Endothelial cell of umbilical vein (primary cell): Measurements from ENCODE around the gene KIAA2012. TPM values are rescaled to one million over a fixed set of nuclear protein-coding genes. Genes with fewer than 3 reads are reported as not detected.

ENCODE experiments used
- BruUV-seq: library from RNA; stranded (reverse); fragments of 400-500 nt; replicated peaks from 2 replicates; lab custom pipeline; 2021; lab: Mats Ljungman, UMichigan
- CTCF ChIA-PET: fragments of 300-600, 350-600 bp; sonication (Branson Sonifier 250); formaldehyde crosslinking; loops from one replicate; lab custom pipeline; 2021; ENCODE audit warnings: antibody characterized with exemption, inconsistent platforms; lab: Charles Lee
- POLR2A ChIA-PET: fragments of 300-600, 350-600 bp; sonication (Branson Sonifier 250); formaldehyde crosslinking; loops from one replicate; lab custom pipeline; 2021; ENCODE audit warnings: antibody characterized with exemption, inconsistent platforms; lab: Charles Lee
- DNase-seq: peaks from one replicate; pipeline ENCODE4 v3.0.0-alpha.2; 2011; ENCODE audit warnings: low read depth, low spot score
- FAIRE-seq: peaks from 2 replicates; lab custom pipeline; 2011; peaks lifted over from hg19 to GRCh38; lab: Jason Lieb, UNC
- H2AFZ ChIP-seq: 2 replicates; pipeline ENCODE4 v1.6.0; 2012; ENCODE audit warnings: low read depth, low read length, control low read depth, inconsistent platforms
- H3K27ac ChIP-seq: 2 replicates; pipeline ENCODE4 v1.5.1; 2011; ENCODE audit warnings: low read depth, mild to moderate bottlenecking, control low read depth, low read length, moderate library complexity; ENCODE audit not compliant: insufficient read depth
- H3K27me3 ChIP-seq, 2 experiments: 2 replicates each; pipeline versions ENCODE4 v1.6.0 to v1.6.1; 2011; ENCODE audit warnings: low read length in 2 of 2, mixed read lengths in 1 of 2; ENCODE audit not compliant: control insufficient read depth in 2 of 2, insufficient read depth in 2 of 2
- H3K36me3 ChIP-seq, 2 experiments: 2 replicates in 1 of 2; 3 replicates in 1 of 2; pipeline ENCODE4 v1.5.1; 2011; ENCODE audit warnings: low read length in 2 of 2, mild to moderate bottlenecking in 1 of 2, moderate library complexity in 1 of 2; ENCODE audit not compliant: control insufficient read depth in 2 of 2, insufficient read depth in 2 of 2; ENCODE audit errors: extremely low read depth in 1 of 2
- H3K4me1 ChIP-seq: 3 replicates; pipeline ENCODE4 v1.5.1; 2011; ENCODE audit warnings: mild to moderate bottlenecking, low read length; ENCODE audit not compliant: control insufficient read depth, insufficient read depth; ENCODE audit errors: extremely low read depth
- H3K4me2 ChIP-seq: 2 replicates; pipeline ENCODE4 v1.6.1; 2011; ENCODE audit warnings: low read length, control low read depth, mixed read lengths; ENCODE audit not compliant: insufficient read depth
- H3K4me3 ChIP-seq, 3 experiments: fragments of 200-600 bp in 1 of 3; sonication (generic), shearing (Covaris generic) in 1 of 3; replicated peaks in 1 of 3; 2 replicates each; pipeline ENCODE4 v1.5.1; 2011 to 2016; ENCODE audit warnings: control low read depth in 3 of 3, low read length in 3 of 3, mild to moderate bottlenecking in 2 of 3, inconsistent platforms in 1 of 3, low read depth in 1 of 3, moderate library complexity in 1 of 3; ENCODE audit not compliant: insufficient read depth in 1 of 3
- H3K79me2 ChIP-seq: 2 replicates; pipeline ENCODE4 v1.6.0; 2012; ENCODE audit warnings: low read length, inconsistent platforms; ENCODE audit not compliant: control insufficient read depth, insufficient read depth
- H3K9ac ChIP-seq: replicated peaks from 2 replicates; pipeline ENCODE3; 2011; ENCODE audit warnings: low read length, control low read depth; ENCODE audit not compliant: insufficient read depth; ENCODE audit errors: extremely low read depth
- H3K9me1 ChIP-seq: replicated peaks from 3 replicates; pipeline ENCODE4 v1.6.0; 2011; ENCODE audit warnings: mild to moderate bottlenecking, low read length; ENCODE audit not compliant: control insufficient read depth, insufficient read depth; ENCODE audit errors: extremely low read depth
- H3K9me3 ChIP-seq: replicated peaks from 2 replicates; pipeline ENCODE4 v1.5.1; 2012; ENCODE audit warnings: low read length, inconsistent platforms; ENCODE audit not compliant: control insufficient read depth, insufficient read depth
- H4K20me1 ChIP-seq: replicated peaks from 2 replicates; pipeline ENCODE3; 2011; ENCODE audit warnings: mild to moderate bottlenecking, low read length; ENCODE audit not compliant: control insufficient read depth, insufficient read depth; ENCODE audit errors: extremely low read depth
- EZH2 ChIP-seq: IDR thresholded peaks from 2 replicates; pipeline ENCODE4 v1.6.1; 2012; ENCODE audit warnings: borderline replicate concordance, low read depth, mild to moderate bottlenecking, moderate library complexity, low read length, inconsistent platforms; ENCODE audit not compliant: severe bottlenecking
- FOS ChIP-seq: IDR thresholded peaks from 2 replicates; pipeline ENCODE4 v1.6.1; 2011; ENCODE audit warnings: mild to moderate bottlenecking, low read length, moderate library complexity, borderline replicate concordance; ENCODE audit not compliant: insufficient read depth
- JUN ChIP-seq: IDR thresholded peaks from 2 replicates; pipeline ENCODE4 v1.6.1; 2011; ENCODE audit warnings: borderline replicate concordance, low read depth; ENCODE audit not compliant: insufficient read length, insufficient read depth
- dilution Hi-C: fragments of 300-500 bp; cut with MboI; formaldehyde crosslinking; loops from one replicate; pipeline ENCODE4 v1.15.0; 2019; ENCODE audit warnings: low sequenced_read_pairs; ENCODE audit not compliant: extremely low pct_ligation_motif_present
- intact Hi-C: fragments of 100-400 bp; cut with micrococcal nuclease; formaldehyde crosslinking; loops from one replicate; pipeline ENCODE4 v1.10.0; 2022
- polyA plus RNA-seq, 4 experiments: library from polyadenylated mRNA; depleted of rRNA in 3 of 4; stranded (reverse) in 3 of 4; unstranded in 1 of 4; fragments of >200 nt; gene quantifications; 2 replicates each; pipeline versions ENCODE4 v1.2.1 to v1.2.3, GENCODE V29; 2011 to 2012; ENCODE audit warnings: missing spikeins in 1 of 4
- total RNA-seq: library from RNA; stranded (reverse); gene quantifications from 2 replicates; pipeline ENCODE4 v1.2.3, GENCODE V29; 2021
- TF ChIP-seq, protein P1 (sequence below), 2 donors: IDR thresholded peaks; 1 replicate in 1 of 2; 2 replicates in 1 of 2; pipeline ENCODE4 v1.5.1; 2011; ENCODE audit warnings: low read length in 2 of 2, mild to moderate bottlenecking in 2 of 2, moderate library complexity in 2 of 2, control low read depth in 1 of 2, inconsistent platforms in 1 of 2, low read depth in 1 of 2; ENCODE audit not compliant: insufficient read depth in 1 of 2; ENCODE audit errors: extremely low read depth in 1 of 2
- TF ChIP-seq, protein P2 (sequence below): IDR thresholded peaks from 2 replicates; pipeline ENCODE4 v1.6.1; 2011; ENCODE audit not compliant: insufficient read depth, insufficient read length

The KIAA2012 gene
- total and polyA plus RNA-seq, 2 donors (not counting 3 experiments of a cell fraction or from before 2014, with no cell fraction given): not detected

DNA sequence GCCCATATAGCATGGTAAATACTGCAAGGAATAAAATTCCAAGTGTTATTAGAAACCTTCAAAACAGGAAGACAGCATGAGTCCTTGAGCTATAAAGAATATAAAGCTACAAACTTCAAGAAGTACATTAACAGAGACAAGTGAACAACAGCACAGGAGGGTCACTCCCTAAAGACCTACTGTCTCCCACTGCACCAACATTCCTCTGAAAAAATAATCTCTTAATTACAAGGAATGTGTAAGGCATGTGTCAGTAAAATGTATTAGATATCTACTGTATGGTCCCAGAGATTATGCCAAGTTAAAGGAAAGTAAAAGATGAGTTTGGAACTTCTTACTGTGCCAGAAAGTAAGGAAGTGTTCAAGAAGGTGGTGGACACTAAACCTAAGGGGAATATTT lies 135.5 kb downstream of the KIAA2012 start:
- Histone ChIP-seq H3K27ac (no peak overlapping the region), H3K27me3 (no peaks in the 10 kb centered on the region), H3K9me1 (no peaks in the 10 kb centered on the region), H2AFZ (no peak overlapping the region), H3K9ac (no peak overlapping the region), H3K9me3 (no peaks in the 10 kb centered on the region), H3K4me3 (no peak overlapping the region), H3K36me3 (peaks cover 2 to 3% of the 10 kb centered on the region in 2 experiments), H3K79me2 (peaks cover 2% of the 10 kb centered on the region), H4K20me1 (no peaks in the 10 kb centered on the region), H3K4me1 (no peaks in the 10 kb centered on the region), H3K4me2 (no peak overlapping the region)
- DNase-seq (no peak), FAIRE-seq (no peak)
- intact Hi-C loops: no loop called here
- CTCF ChIA-PET: no interaction called here
- TF ChIP-seq, protein P1, sequence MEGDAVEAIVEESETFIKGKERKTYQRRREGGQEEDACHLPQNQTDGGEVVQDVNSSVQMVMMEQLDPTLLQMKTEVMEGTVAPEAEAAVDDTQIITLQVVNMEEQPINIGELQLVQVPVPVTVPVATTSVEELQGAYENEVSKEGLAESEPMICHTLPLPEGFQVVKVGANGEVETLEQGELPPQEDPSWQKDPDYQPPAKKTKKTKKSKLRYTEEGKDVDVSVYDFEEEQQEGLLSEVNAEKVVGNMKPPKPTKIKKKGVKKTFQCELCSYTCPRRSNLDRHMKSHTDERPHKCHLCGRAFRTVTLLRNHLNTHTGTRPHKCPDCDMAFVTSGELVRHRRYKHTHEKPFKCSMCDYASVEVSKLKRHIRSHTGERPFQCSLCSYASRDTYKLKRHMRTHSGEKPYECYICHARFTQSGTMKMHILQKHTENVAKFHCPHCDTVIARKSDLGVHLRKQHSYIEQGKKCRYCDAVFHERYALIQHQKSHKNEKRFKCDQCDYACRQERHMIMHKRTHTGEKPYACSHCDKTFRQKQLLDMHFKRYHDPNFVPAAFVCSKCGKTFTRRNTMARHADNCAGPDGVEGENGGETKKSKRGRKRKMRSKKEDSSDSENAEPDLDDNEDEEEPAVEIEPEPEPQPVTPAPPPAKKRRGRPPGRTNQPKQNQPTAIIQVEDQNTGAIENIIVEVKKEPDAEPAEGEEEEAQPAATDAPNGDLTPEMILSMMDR (IDR thresholded peaks at IDR 0.05; ENCODE audit: extremely low read depth in 1 of 2, insufficient read depth in 1 of 2, low read depth in 1 of 2, low read length in 2 of 2): no peak
- no peak for TF ChIP-seq FOS
- TF ChIP-seq EZH2: no peak
- TF ChIP-seq JUN: no peak
- TF ChIP-seq, protein P2, sequence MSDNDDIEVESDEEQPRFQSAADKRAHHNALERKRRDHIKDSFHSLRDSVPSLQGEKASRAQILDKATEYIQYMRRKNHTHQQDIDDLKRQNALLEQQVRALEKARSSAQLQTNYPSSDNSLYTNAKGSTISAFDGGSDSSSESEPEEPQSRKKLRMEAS: no peak
- POLR2A ChIA-PET: no interaction called here
- dilution Hi-C loops: no loop called here
- no TSS peak for BruUV-seq

DNA sequence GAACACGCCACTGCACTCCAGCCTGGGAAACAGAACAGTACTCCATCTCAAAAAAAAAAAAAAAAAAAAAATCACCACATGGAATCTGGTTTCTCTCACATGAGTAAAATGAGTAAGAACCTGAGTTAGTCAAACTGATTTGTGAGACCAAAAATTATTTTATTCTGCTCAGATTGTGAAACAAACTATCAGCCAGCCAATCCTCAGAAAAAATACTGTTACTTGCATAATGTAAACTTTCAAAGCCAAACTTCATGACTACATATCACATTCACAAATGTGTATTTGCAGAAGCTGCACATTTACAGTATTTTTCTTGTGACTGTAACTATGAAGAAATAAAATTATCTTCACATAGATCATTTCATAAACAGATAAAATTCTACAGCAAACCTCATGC lies 142.1 kb downstream of the KIAA2012 start:
- Histone ChIP-seq H3K79me2 (peaks cover 9% of the 10 kb centered on the region), H3K27me3 (no peaks in the 10 kb centered on the region), H3K9ac (no peak overlapping the region), H3K4me1 (no peaks in the 10 kb centered on the region), H3K36me3 (peaks cover 0 to 3% of the 10 kb centered on the region in 2 experiments), H3K9me3 (no peaks in the 10 kb centered on the region), H2AFZ (no peak overlapping the region), H3K4me2 (no peak overlapping the region), H4K20me1 (no peaks in the 10 kb centered on the region), H3K4me3 (no peak overlapping the region), H3K9me1 (no peaks in the 10 kb centered on the region), H3K27ac (no peak overlapping the region)
- DNase-seq (no peak), FAIRE-seq (no peak)
- TF ChIP-seq, protein P1 (IDR thresholded peaks at IDR 0.05; ENCODE audit: extremely low read depth in 1 of 2, insufficient read depth in 1 of 2, low read depth in 1 of 2, low read length in 2 of 2): no peak
- CTCF ChIA-PET: no interaction called here
- dilution Hi-C loops (no loop called here), intact Hi-C loops (no loop called here)
- BruUV-seq: no TSS peak
- POLR2A ChIA-PET: no interaction called here
